Stimulated activated naive CD8-positive, alpha-beta T cell treated with anti-CD3 and anti-CD28 coated beads, Interleukin-15, Interleukin-2, amounts not matched to agents 100 U/mL and 50 U/mL, for 24 hours (primary cell): ENCODE results near the gene SEC61A1.
A peak's percentile ranks its signal among the peaks of the same experiment; 100 is the strongest.

Source experiments
- ATAC-seq: fragments of 150-1000 bp; cut with Tn5 transposase; one replicate; pipeline ENCODE4 v1.10.0; 2021
- DNase-seq: peaks from one replicate; pipeline ENCODE4 v3.0.0; 2021

The SEC61A1 gene

DNA sequence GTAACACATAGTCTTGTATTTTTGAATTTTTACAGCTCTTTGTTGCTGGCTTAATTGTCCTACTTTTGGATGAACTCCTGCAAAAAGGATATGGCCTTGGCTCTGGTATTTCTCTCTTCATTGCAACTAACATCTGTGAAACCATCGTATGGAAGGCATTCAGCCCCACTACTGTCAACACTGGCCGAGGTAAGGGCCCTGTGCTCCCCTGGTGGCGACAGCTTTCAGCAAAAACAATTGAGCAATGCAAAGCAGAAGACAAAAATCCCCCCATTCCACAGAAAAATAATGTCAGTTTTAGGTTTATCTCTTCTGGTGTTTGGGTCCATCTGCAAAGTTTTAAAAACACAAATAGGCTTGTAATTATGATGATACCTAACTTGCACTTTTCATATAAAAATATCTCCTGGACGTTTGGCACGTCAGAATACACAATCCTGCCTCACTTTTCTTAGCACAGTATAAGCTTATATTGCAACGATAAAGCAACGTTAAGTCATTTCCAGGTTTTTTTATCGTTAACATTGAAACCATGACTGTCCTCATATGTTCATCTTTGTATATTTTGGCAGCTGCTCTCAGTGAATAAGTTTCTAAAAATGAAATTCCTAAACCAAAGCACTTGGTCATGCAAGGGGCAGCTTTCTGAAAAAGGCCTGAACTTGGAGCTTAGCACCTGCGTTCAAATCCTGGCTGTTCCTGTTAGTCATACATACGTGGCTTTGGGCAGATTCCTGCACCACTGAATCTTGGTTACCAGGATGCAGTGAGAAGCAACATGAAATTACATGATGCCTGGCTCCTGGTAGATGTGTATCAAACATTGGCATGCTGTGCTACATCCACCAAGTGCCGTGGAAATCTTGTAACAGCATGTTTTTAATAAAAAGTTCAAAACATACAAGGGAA lies 8.5 kb downstream of the SEC61A1 start:
- ATAC-seq (no peak), DNase-seq (no peak)

DNA sequence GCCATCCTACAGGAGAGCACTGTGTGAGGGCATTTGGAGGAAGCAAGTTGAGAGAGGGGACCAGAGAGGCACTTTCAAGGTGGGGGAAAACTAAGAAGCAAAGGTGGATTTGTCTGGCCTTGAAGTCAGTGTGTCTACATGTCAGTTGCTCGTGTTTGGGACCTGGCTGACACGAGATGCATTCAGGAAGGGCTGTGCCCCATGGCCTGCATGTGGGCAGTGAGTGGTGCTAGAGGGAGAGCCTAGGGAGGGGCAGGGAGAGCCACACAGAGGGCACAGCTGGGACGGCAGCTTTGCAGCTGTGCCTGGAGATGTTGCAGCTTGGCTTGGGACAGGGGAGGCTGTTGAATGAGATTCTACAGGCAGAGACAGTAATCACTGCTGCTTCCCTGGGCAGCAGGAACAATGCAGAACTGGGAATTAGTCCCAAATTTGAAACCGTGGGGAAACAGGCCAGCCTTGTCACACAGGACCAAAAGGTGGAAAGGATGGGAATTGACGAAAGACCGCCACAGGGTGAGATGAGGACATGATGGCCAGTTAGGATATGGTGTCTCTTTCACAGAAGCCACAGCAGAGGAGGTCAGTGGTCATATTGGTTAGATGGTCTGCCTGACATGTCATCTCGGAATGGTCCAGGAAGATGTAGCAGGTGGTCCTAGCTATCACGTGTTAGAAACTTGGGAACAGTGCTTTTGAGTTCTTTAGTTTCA lies 10.0 kb downstream of the SEC61A1 start:
- ATAC-seq, result no peak
- DNase-seq, result no peak

DNA sequence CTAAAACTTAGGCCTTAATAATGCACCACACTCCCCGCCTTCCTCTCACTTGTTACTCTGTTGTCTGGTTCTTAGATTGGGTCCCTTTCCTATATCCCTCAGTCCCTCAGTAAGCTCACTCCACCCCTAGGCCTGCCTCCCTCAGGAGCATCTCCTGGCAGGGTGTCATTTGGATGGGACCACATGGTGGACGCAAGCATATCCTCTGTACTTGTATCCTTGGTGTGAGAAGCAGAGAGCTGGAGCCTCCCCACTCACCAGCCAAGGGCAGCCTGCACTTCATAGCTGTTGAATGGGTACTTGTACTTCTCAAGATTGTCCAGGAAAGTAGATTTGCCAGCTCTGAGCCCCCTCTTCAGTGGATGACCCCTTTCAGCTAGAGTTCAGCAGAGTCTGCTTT lies 11.6 kb downstream of the SEC61A1 start:
- ATAC-seq (no peak), DNase-seq (no peak)

DNA sequence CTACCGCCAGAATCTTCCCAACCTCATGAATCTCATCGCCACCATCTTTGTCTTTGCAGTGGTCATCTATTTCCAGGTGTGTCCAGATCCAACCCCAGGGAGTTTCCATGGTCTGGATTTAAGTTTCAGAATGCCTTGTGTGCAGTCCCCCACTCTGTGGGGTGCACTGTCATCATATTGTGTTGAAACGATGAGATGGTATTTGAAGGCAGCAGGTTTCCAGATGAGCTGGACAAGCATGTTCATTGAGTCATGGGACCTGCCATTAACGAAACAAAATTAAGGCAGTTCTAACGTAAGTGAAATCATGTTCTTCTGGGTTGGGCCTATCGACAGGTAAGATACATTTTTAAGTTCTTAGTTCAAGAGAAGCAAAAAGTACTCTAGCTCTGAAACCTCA lies 12.7 kb downstream of the SEC61A1 start:
- ATAC-seq (no peak), DNase-seq (no peak)

DNA sequence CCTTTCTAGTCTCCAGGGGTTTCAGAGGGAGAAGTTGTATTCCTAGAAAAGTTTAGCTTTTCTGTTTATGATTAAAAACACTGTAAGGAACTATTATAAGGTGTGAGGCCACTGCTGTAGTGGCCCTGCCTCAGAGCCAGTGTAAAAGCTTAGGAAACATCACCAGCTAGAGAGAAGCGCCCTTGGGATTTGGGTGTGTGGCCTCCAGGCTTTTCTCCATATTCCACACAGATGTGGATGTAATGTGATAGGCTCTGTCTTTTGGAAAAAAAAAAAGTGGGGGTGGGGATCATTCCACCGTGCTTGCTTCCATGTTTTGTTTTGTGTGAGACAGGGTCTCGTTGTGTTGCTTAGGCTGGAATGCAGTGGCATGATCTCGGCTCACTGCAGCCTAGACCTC lies 13.9 kb downstream of the SEC61A1 start:
- no peak for DNase-seq

DNA sequence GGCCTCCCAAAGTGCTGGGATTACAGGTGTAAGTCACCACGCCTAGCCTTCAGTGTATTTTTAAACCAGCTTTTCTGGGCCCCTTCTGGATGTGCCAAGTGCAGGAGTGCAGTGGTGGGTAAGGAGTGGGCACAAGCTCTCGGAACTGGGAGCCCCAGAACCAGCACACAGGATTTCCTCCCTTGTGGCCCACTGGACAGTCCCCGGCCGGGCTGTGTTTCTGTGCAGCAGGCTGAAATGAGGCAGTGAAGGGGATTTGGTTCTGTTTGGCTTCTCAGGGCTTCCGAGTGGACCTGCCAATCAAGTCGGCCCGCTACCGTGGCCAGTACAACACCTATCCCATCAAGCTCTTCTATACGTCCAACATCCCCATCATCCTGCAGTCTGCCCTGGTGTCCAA lies 14.4 kb downstream of the SEC61A1 start:
- no peak for DNase-seq
- no peak for ATAC-seq

More for the DNA sequence above, 13.9 kb downstream of the SEC61A1 start:
- no peak for ATAC-seq

DNA sequence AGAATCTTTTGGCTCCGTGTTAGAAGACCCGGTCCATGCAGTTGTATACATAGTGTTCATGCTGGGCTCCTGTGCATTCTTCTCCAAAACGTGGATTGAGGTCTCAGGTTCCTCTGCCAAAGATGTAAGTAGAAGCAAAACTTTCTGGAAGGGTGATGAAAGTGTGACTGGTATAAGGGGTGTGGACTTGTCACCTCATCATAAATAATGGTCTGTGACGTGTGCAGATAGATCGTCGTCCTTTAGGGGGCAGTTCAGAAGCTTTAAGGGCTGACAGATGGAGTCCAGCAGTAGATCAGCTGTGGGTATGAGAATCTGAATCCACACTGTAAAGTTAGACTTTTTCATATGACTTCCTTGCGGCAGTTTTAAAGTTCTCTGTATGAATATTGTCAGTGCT lies 15.3 kb downstream of the SEC61A1 start:
- no peak for DNase-seq
- no peak for ATAC-seq

DNA sequence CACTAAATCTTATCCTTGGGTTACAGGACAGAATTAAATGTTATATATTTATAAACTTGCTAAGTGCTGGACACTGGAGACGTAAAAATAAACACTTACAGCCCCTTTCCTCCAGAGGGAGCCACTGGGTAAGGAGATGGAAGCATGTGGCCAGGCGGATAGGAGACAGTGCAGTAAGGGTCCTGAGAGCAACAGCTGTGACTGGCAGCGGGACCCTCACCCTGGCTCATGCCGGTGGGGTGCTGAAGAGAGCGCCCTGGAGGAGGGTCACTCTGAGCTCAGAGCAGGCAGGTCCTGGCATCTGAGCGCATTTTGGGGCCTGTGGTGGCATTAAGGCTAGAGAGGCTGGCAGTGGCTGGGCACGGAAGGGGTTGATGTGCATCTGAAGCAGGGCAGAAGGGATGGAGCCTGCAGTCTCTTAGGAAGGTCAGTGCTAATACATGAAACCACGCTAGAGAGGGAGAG lies 16.0 kb downstream of the SEC61A1 start:
- DNase-seq, result peak; percentile 37
- peak; percentile 16 for ATAC-seq

DNA sequence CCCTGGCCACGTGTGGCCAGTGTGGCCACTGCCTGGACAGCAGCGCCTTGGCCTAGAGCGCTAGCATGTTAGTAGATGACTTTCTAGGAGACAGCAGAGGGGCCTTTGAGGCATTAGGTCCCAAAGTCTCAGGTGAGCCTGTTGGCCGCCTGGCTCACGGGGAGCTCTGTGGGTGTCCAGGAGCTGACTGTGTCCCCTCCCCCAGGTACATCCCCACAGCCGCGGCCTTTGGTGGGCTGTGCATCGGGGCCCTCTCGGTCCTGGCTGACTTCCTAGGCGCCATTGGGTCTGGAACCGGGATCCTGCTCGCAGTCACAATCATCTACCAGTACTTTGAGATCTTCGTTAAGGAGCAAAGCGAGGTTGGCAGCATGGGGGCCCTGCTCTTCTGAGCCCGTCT lies 17.0 kb downstream of the SEC61A1 start:
- no peak for DNase-seq
- ATAC-seq, result no peak

DNA sequence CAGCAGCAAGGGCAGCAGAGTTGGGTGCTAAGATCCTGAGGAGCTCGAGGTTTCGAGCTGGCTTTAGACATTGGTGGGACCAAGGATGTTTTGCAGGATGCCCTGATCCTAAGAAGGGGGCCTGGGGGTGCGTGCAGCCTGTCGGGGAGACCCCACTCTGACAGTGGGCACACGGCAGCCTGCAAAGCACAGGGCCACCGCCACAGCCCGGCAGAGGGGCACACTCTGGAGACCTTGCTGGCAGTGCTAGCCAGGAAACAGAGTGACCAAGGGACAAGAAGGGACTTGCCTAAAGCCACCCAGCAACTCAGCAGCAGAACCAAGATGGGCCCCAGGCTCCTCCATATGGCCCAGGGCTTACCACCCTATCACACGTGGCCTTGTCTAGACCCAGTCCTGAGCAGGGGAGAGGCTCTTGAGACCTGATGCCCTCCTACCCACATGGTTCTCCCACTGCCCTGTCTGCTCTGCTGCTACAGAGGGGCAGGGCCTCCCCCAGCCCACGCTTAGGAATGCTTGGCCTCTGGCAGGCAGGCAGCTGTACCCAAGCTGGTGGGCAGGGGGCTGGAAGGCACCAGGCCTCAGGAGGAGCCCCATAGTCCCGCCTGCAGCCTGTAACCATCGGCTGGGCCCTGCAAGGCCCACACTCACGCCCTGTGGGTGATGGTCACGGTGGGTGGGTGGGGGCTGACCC lies 18.8 kb downstream of the SEC61A1 start:
- no peak for ATAC-seq

DNA sequence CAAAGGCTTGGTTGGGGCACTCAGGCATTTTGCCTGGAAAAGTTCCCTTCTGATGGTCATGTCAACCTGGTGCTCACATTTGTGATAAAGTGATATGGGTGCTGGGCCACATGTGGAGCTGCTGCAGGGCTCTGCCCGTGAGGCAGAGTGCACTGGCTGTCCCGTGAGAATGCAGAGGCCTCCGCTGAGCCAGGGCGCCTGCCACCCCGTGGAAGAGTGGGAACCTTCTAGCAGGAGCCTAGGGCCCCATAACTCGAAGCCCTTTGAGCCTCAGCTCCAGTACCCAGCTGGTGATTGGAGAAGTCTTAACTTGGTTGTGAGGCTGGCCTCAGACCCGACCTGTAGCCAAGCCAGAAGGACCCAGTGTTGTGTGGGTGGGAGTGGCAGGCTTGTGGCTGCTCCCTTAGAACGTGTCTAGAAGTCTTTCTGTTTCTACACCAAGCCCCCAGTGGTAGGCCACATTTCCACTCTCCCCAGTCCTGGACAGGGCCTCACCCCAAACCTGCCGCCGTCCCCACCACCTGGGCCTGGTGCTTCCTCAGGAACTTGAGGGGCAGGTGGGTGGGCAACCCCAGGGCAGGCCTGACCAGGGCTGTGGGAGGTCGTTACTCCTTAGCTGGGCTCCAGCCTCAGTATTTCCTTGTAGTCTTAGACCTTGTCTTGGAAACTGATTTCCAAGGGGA lies 19.7 kb downstream of the SEC61A1 start:
- ATAC-seq, result no peak
- no peak for DNase-seq

More for the DNA sequence above, 18.8 kb downstream of the SEC61A1 start:
- DNase-seq, result no peak

DNA sequence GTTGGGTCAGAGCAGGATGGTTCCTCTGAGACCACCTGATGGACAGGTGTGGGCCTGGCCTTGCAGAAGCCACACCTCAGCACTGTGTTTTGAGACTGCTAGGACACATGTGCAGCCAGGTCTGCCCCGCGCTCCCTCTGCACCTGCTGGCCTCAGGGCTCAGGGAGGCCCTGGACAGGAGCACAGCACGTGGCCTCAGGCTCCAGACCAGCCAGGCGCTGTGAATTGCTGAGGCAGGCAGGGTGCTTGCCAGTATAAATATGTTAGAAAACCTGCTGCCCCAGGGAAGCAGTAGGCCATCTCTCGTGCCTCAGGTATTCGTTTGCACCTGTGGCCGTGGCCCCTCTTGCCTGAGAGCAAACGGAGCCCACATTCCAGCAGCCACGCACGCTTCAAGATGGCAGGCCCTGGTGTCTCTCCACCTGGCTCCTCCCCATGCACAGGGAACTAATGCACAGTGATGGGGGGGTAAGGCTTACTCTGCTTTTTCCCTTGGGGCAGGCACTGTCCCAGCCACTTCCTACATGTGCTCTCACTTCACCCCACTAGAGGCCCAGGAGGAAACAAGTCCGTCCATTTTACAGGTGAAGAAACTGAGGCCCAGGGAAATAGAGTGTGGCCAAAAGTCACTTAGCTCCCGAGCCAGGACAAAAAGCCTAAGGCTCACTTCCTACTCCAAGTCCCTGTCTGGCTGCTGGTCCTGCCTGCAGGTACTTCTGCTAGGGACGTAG lies 20.4 kb downstream of the SEC61A1 start:
- DNase-seq, result no peak
- ATAC-seq, result no peak

DNA sequence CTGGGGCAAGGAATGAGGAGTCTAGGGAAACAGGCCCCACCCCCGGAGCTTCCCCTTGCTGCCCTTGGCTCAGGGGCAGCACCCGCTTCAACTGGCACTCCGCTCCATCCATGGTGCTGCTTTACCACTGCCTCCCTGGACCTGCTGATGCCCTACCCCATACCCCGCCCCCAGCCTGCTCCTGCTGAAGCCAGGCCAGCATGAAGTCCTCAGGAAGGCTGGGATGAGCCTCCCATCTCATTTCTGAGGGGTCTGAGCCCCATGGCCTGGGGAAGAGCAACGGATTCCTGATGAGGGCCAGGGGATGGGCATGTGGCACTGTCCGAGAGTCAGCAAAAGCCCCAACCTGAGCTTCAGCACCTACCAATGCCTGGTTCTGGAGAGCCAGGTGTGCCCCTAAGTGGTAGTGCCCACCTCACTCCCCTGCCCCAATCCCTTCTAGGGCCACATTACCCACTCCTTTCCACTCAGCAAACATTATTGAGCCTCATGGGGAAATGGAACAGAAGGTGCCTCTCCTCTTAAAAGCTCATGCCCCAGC lies 21.0 kb downstream of the SEC61A1 start:
- DNase-seq, result no peak
- ATAC-seq, result no peak

DNA sequence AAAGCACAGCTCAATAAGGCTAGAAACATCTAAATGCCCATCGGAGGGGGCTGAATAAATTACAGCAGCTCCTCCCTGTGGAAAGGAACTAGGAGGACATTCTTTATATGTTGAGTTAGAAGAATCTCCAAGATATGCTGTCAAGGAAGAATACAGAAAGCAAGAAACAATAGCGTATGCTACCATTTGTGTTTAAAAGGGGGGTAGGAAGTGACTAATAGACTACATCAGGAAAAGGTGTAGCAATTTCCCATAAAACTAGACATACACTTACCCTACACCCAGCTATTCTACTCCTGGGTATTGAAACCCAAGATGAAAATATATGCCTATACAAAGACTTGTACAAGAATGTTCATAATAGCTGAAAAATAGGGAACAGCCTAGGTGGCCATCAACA lies 21.6 kb downstream of the SEC61A1 start:
- DNase-seq (no peak), ATAC-seq (no peak)

DNA sequence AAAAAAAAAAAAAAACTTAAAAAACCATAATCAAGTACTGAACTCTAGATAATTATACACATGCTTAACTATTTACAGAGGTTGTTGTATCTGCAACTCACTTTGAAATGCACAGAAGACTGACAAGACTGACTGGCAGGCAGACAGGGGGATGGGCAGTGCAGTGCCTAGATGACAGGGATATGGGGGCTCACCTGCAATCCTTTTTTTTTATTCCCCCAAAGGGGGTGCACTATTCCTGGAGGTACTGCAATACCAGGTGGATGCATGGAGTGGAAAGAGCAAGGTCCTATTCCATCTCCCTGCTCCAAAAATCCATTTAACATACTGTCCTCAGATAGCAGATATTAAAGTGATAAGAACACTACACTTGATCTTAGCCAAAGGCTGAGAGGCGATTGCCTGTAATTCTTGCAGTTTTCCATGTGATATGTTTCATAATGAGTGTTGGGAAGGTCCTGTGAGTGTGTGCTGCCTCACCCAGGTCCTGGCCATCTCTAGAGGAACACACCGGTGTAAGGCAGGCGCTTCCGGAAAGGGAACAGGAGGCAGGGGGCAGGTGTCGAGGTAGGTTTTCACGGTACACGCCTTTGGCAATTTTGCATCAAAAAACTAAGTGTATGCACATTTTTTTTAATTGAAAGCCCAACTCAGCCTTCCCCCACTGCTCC lies 22.7 kb downstream of the SEC61A1 start:
- ATAC-seq, result no peak
- DNase-seq, result no peak

DNA sequence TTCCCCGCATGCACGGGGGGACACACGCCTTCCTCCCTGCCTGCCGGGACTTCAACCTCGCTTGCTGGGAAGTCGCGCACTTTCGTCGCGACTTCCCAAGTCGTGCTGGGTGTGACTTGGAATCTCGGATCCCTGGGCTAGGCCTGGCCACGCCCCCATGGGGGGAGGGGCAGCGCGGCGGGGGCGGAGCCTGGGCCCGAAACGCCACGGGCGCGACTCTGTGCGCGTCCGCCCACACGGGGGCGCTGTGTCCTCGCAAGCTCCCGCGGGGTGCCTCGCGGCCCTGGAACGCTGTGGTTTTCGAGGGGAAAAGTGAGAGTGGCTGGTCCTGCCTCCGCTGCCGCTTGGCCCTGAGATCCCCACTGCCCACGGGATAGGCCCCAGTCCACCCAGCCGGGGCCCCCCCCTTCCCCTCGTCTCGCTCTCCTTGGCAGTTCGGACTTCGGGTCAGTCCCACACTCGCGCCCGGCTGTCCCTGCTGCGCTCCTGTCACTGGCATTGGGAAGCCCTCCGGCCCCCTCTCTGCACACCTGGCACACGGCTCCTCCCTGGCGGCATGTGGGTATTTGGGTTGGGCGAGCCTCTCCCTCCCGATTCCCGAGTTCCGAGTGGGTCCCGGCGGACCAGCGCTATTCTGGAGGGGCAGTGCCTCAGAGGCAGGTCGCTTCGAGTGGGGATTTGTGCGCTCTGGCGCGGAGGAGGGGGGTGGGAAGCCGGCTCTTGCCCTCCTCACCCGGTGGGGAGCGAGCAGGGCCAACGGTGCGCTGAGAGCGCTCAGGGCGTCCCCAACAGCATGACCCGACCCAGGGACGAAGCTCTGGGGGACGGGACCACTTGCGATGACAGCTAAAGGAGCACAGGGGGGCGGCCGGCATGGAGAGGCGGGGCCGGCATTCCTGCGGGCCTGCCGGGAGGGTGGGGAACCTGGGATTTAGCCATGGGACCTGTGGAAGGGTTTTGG lies 23.6 kb downstream of the SEC61A1 start:
- DNase-seq, result peak; percentile 91
- ATAC-seq, result peak; percentile 76

DNA sequence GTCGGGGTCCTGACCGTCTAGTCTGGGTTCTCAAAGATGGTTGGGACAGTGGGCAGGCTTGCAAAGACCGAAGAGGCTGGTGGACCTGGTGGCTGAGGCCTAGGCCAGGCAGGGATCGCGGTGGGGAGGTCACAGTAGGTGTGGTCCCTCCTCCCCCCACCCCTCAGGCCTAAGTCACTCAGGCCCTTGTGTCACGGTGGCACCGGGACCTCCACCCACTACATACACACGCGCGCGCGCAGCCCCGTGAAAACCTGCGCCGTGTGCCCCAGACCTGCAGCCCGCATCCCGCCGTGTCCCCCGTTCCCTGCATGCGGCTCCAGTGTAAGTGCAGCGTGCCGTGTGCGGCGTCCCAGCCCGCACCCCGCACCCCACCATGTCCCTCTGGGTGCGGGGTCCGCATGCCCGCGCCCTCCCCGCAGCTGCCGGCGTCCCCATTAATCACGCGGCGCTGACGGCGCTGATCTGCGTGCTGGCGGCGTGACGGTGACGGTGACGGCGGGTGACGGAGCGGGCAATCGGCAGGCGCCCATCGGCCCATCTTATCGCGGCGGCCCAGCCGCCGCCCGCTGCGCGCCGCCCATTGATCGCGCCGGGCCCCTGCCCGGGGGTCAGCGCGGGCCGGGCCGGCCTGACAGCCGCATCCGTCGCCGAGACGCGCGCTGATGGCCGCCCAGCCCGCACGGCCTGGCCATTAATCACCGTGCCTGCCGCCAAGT lies 24.4 kb downstream of the SEC61A1 start:
- DNase-seq (peak; percentile 51), ATAC-seq (peak; percentile 20)

DNA sequence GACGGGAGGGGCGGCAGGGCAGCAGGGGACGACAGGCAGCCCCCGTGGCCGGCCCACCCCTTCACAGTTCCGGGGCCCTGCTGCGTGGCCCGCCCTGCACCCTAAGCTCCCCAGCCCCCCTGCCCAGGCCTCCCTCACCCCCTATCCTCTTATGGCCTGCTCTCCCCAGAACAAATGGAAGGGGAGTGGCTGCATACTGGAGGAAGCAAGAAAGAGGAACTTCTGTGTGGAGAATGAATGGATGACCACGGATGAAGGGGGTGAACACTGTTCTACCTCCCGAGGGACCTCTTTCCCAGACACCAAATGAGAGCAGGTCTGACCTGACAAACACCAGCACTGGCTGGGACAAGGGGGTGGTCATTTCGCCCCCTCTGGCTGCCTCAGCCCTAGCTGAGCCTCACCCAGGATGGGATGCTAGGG lies 25.0 kb downstream of the SEC61A1 start:
- ATAC-seq (no peak), DNase-seq (no peak)

DNA sequence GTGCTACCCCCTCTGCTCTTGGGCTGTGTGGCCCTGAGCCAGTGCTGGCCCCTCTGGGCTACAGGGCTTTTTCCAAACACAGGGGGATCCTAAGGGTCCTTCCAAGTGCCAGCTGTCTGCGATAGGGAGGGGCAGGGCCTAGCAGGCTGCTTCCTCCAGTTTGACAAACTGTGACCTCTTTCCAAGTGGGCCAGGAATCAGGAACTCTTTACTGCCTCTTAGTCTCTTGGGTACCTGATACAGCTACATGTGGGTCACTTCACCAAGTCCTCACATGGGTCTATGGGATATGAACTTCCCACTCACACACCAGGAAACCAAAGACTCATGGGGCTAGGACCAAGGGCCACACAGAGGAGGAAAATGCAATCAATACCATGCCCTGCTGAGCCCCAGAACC lies 25.4 kb downstream of the SEC61A1 start:
- DNase-seq (no peak), ATAC-seq (no peak)
